NCI-H146 treated with DMSO at 0.1 percent for 48 hours (cell line): Measurements from ENCODE around the gene NCR1.
"Not testable (repeated sequence)": the region's sequence is repeated elsewhere in the genome, so short reads cannot be mapped to it uniquely, and the experiment has no call there.

Experiments
- DNase-seq: peaks from one replicate; lab custom pipeline; 2025; ENCODE audit not compliant: unreplicated experiment; lab: John Stamatoyannopoulos, UW

The NCR1 gene

GRCh38 chr19:54906819-54907218 lies 871 bp downstream of the NCR1 start:
- no peak for DNase-seq

- DNase-seq, result not testable (repeated sequence)
These were observed 2.0 kb downstream of the NCR1 start for GRCh38 chr19:54907899-54908298.

GRCh38 chr19:54916822-54917221 lies 10.9 kb downstream of the NCR1 start:
- DNase-seq, result no peak

GRCh38 chr19:54918499-54918898 lies 12.6 kb downstream of the NCR1 start:
- no peak for DNase-seq

GRCh38 chr19:54919646-54920563 lies 14.0 kb downstream of the NCR1 start:
- DNase-seq, result not testable (repeated sequence)

- DNase-seq, result no peak
These were observed 15.1 kb downstream of the NCR1 start for GRCh38 chr19:54921082-54921481.

GRCh38 chr19:54923276-54923675 lies 17.3 kb downstream of the NCR1 start:
- DNase-seq, result no peak

GRCh38 chr19:54928299-54928698 lies 22.4 kb downstream of the NCR1 start:
- no peak for DNase-seq

GRCh38 chr19:54937926-54938325 lies 32.0 kb downstream of the NCR1 start:
- no peak for DNase-seq

- DNase-seq, result no peak
These were observed 33.0 kb downstream of the NCR1 start for GRCh38 chr19:54938906-54939305.

- DNase-seq, result not testable (repeated sequence)
These were observed 33.6 kb downstream of the NCR1 start for GRCh38 chr19:54939538-54939937.

GRCh38 chr19:54943772-54944361 lies 37.9 kb downstream of the NCR1 start:
- DNase-seq, result not testable (repeated sequence)

GRCh38 chr19:54947381-54947780 lies 41.4 kb downstream of the NCR1 start, which contains the start of gene NLRP7:
TSS of gene NLRP7 (minus strand) at chr19:54947530.
- DNase-seq, result no peak

- DNase-seq, result no peak
These were observed 43.5 kb downstream of the NCR1 start for GRCh38 chr19:54949412-54949811.

- DNase-seq, result not testable (repeated sequence)
These were observed 44.6 kb downstream of the NCR1 start for GRCh38 chr19:54950580-54950979.

- DNase-seq, result no peak
These were observed 46.8 kb downstream of the NCR1 start for GRCh38 chr19:54952591-54953344.

GRCh38 chr19:54953345-54953713 lies 47.4 kb downstream of the NCR1 start:
- not testable (repeated sequence) for DNase-seq

- no peak for DNase-seq
These were observed 49.4 kb downstream of the NCR1 start for GRCh38 chr19:54955376-54955775.

- no peak for DNase-seq
These were observed 53.9 kb downstream of the NCR1 start for GRCh38 chr19:54959840-54960239.
